Cardiac fibroblast (primary cell): ENCODE results near the gene CEP95.

Experiments used
- DNase-seq, 2 donors: peaks; one replicate each; pipeline versions ENCODE4 v3.0.0 to v3.0.0-alpha.2; 2010; ENCODE audit warnings: low read depth in 2 of 2
- H3K4me3 ChIP-seq, 2 donors: replicated peaks in 1 of 2; 1 replicate in 1 of 2; 2 replicates in 1 of 2; pipeline ENCODE4 v1.5.1; 2011; ENCODE audit warnings: low read depth in 2 of 2, low read length in 2 of 2, mild to moderate bottlenecking in 2 of 2, moderate library complexity in 1 of 2
- CTCF ChIP-seq: IDR thresholded peaks from one replicate; pipeline ENCODE4 v1.5.1; 2011; ENCODE audit warnings: low read depth, mild to moderate bottlenecking, low read length, inconsistent platforms

Gene CEP95

DNA sequence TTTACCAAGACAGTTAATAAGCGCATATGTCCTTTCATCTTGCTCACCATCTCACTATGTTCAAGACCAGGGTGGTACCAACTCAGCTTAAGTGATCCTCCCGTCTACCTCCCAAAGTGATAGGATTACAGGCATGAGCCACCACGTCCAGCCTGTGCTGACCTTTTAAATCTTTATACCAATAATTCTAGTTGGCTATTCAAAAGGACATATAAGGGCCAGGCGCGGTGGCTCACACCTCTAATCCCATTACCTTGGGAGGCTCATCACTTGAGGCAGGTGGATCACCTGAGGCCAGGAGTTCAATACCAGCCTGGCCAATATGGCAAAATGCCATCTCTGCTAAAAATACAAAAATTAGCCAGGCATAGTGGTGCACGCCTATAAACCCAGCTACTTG, 2.4 kb downstream of the CEP95 start:
- no peak for TF ChIP-seq CTCF
- no peak for DNase-seq
- no peak overlapping the region for H3K4me3 ChIP-seq

DNA sequence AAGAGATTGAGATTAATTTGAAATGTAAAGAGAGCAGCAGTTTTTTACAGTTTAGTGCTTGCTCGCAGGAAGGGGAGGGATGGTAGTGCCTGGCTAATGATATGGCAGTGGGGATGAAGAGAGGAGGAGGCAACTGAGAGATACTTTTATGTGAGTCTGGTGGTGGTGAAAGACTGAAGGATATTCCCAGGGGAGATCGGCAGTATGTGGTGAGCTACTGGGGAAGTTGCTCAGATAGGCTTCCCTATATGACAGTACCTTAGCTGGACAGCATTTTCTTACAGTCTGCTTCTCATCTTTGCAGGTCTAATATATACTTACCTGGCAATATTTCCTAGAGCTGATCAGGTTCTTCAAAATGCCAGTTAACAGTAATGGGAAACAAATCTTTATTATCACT, 8.6 kb downstream of the CEP95 start:
- DNase-seq, result peak in 1 of 2 donors; percentile 60
- H3K4me3 ChIP-seq, result no peak overlapping the region
- no peak for TF ChIP-seq CTCF

- no peak for TF ChIP-seq CTCF
- H3K4me3 ChIP-seq, result no peak overlapping the region
- no peak for DNase-seq
These were observed 9.1 kb downstream of the CEP95 start for GRCh38 chr17:64515829-64516228.

GRCh38 chr17:64519601-64520000, 12.8 kb downstream of the CEP95 start:
- no peak overlapping the region for H3K4me3 ChIP-seq
- no peak for DNase-seq
- TF ChIP-seq CTCF, result no peak

DNA sequence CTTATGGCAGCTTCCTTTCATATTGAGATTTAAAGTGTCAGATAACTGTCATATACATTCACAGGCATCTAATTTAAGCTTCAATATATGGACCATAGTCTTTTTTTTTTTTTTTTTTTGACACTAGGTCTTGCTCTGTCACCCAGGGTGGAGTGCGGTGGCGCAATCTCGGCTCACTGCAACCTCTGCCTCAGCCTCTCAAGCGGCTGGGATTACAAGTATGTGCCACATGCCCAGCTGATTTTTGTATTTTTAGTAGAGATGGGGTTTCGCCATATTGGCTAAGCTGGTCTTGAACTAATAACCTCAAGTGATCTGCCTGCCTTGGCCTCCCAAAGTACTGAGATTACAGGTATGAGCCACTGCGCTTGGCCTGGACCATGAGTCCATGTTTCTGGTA, 13.6 kb downstream of the CEP95 start:
- TF ChIP-seq CTCF, result no peak
- H3K4me3 ChIP-seq, result no peak overlapping the region
- no peak for DNase-seq

- TF ChIP-seq CTCF, result no peak
- no peak for DNase-seq
- no peak overlapping the region for H3K4me3 ChIP-seq
These were observed 21.1 kb downstream of the CEP95 start for GRCh38 chr17:64527914-64528313.

GRCh38 chr17:64529221-64529620, 22.4 kb downstream of the CEP95 start:
- no peak for TF ChIP-seq CTCF
- H3K4me3 ChIP-seq, result no peak overlapping the region
- no peak for DNase-seq
